Colonic mucosa (tissue), 4 donors: ENCODE data around the gene ANKRD33B. TPM values are rescaled to one million over a fixed set of nuclear protein-coding genes. Genes with fewer than 3 reads are reported as not detected.

Experiments used
- DNase-seq: peaks from one replicate; pipeline ENCODE4 v3.0.0-alpha.2; 2020
- H3K27ac ChIP-seq: fragments of 200-600 bp; one replicate; pipeline ENCODE4 v1.8.0; 2021
- H3K27me3 ChIP-seq: fragments of 200-600 bp; one replicate; pipeline ENCODE4 v1.8.0; 2021
- H3K36me3 ChIP-seq: fragments of 200-600 bp; one replicate; pipeline ENCODE4 v1.8.0; 2021
- H3K4me1 ChIP-seq: fragments of 200-600 bp; one replicate; pipeline ENCODE4 v1.8.0; 2021; ENCODE audit warnings: mild to moderate bottlenecking
- H3K4me3 ChIP-seq: fragments of 200-600 bp; one replicate; pipeline ENCODE4 v1.8.0; 2021
- H3K9ac ChIP-seq, 2 donors: one replicate each; pipeline ENCODE4 v1.7.0; 2013; ENCODE audit warnings: control low read depth in 2 of 2, low read depth in 2 of 2, low read length in 2 of 2
- H3K9me3 ChIP-seq: fragments of 200-600 bp; one replicate; pipeline ENCODE4 v1.8.0; 2021
- intact Hi-C: fragments of 100-400 bp; cut with DNase I; formaldehyde crosslinking; loops from one replicate; pipeline ENCODE4 v1.14.1; 2022
- total RNA-seq, 2 donors: library from RNA; stranded (reverse); fragmentation: NEBNext Ultra II Directional in 1 of 2; extraction: Animal tissue kit (Norgen Biotek cat#: 25700) in 1 of 2; gene quantifications; one replicate each; pipeline ENCODE4 v1.2.1, GENCODE V29; 2021
- TF ChIP-seq, protein P1 (sequence below): fragments of 200-600 bp; IDR thresholded peaks from one replicate; pipeline ENCODE4 v1.8.0; 2022; ENCODE audit warnings: antibody characterized with exemption, mild to moderate bottlenecking
- donor health status: healthy.
- donor health status: DM: no; HTN: no; CAD: no.
- donor health status: DM: no; HTN: no; CAD: no.

Gene ANKRD33B
- total RNA-seq, 2 donors from 2014 or later: 0.47 to 0.66 TPM

DNA sequence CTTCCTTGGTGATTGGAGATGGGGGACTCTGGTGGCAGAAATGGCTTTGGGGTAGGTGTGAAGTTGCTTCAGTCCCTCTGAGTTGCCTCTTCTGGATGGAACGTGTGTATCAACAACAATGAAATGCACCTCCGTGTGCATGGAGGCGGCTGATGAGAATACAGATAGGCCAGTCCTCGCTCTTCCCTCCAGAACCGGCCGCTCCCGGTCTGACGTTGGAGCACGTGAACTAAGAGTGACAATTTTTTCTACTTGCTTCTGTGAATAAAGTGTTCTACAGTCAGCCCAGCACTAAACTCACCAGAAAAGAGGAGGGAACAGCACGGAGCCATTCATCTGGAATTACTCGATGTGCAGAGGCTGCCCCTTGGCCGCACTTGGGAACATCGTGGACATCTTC, 90.7 kb downstream of the ANKRD33B start:
- no peak for DNase-seq
- H3K27me3 ChIP-seq: no peaks in the 10 kb centered on the region
- H3K4me3 ChIP-seq: no peak overlapping the region

DNA sequence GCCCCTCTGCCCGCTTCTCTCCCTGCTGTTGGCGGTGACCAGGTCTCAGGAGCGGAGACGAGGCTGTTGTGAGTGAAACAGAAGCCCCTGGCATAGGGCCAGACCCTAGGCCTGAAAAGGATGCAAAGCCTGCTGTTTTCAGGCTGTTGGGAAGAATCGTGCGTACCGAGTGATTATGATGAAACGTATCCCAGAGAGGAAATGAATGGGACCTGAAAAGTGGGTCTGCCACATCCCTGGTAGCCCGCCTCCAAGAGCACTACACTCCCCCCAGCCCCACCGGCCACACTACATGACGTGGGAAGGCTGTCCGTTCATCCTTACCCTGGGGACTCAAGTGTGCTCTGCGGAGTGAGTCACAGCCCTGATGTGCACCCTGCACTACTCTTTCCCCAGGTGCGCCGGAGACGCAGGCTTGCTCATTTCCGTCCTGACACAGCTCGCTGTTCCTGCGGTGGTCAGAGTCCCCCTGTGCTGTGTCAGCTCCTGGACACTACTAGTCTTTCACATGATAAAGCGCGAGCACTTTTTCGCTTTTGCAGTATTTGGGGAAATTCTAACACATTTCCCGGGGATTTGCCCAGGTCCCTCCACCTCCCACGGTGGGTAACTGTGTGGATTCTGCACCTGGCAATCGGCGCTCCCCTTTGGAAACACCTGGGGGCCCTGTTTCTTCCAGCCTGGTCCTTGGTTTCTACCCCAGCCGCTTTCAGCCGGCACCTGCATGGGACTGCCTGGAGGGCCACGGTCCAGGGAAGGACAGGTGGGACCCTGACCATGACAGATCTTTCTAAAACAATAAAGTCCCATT, 91.5 kb downstream of the ANKRD33B start:
- Histone ChIP-seq H3K4me1 (no peaks in the 10 kb centered on the region), H3K9ac (no peak overlapping the region), H3K27me3 (no peaks in the 10 kb centered on the region), H3K4me3 (no peak overlapping the region), H3K27ac (no peak overlapping the region), H3K36me3 (no peaks in the 10 kb centered on the region), H3K9me3 (no peaks in the 10 kb centered on the region)
- TF ChIP-seq, protein P1, sequence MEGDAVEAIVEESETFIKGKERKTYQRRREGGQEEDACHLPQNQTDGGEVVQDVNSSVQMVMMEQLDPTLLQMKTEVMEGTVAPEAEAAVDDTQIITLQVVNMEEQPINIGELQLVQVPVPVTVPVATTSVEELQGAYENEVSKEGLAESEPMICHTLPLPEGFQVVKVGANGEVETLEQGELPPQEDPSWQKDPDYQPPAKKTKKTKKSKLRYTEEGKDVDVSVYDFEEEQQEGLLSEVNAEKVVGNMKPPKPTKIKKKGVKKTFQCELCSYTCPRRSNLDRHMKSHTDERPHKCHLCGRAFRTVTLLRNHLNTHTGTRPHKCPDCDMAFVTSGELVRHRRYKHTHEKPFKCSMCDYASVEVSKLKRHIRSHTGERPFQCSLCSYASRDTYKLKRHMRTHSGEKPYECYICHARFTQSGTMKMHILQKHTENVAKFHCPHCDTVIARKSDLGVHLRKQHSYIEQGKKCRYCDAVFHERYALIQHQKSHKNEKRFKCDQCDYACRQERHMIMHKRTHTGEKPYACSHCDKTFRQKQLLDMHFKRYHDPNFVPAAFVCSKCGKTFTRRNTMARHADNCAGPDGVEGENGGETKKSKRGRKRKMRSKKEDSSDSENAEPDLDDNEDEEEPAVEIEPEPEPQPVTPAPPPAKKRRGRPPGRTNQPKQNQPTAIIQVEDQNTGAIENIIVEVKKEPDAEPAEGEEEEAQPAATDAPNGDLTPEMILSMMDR: no peak
- intact Hi-C loops: no loop called here
- no peak for DNase-seq

More for the DNA sequence above, 90.7 kb downstream of the ANKRD33B start:
- Histone ChIP-seq H3K27ac (no peak overlapping the region), H3K9me3 (no peaks in the 10 kb centered on the region), H3K36me3 (no peaks in the 10 kb centered on the region), H3K4me1 (no peaks in the 10 kb centered on the region), H3K9ac (no peak overlapping the region)
- TF ChIP-seq, protein P1: no peak
- intact Hi-C loops: no loop called here

- Histone ChIP-seq H3K27ac (no peak overlapping the region), H3K9ac (no peak overlapping the region), H3K9me3 (no peaks in the 10 kb centered on the region), H3K27me3 (no peaks in the 10 kb centered on the region), H3K36me3 (no peaks in the 10 kb centered on the region), H3K4me1 (no peaks in the 10 kb centered on the region), H3K4me3 (no peak overlapping the region)
- TF ChIP-seq, protein P1: no peak
- intact Hi-C loops: no loop called here
- DNase-seq: no peak
Measured at GRCh38 chr5:10655972-10656830, 92.3 kb downstream of the ANKRD33B start.

- H3K27me3 ChIP-seq: no peaks in the 10 kb centered on the region
- no peak overlapping the region for H3K9ac ChIP-seq
- TF ChIP-seq, protein P1: no peak
Measured at GRCh38 chr5:10658265-10658664, 94.4 kb downstream of the ANKRD33B start.

DNA sequence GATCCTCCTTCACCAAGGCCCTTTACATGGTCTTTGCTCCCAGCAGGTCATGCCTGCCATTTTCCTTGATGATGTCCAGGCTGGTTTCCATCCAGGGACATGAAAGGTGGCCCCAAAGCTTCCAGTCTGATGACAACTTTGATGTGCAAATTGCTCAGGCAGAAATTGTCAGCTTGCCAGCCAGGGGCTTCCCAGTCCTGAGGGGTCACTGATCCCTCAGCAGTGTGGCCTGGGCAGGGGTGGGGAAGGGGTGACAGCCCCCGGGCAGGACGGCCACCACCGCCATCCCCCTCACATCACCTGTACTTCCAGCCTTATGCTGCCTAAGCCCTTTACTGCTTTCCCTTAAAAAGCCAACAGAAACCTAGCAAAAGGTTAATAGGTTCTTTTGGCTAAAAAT, 96.3 kb downstream of the ANKRD33B start:
- Histone ChIP-seq H3K9me3 (no peaks in the 10 kb centered on the region), H3K9ac (no peak overlapping the region), H3K4me3 (no peak overlapping the region), H3K27me3 (no peaks in the 10 kb centered on the region), H3K36me3 (no peaks in the 10 kb centered on the region), H3K27ac (no peak overlapping the region), H3K4me1 (no peaks in the 10 kb centered on the region)
- intact Hi-C loops: no loop called here
- TF ChIP-seq, protein P1: no peak
- no peak for DNase-seq

More at GRCh38 chr5:10658265-10658664, 94.4 kb downstream of the ANKRD33B start:
- intact Hi-C loops: no loop called here
- Histone ChIP-seq H3K4me3 (no peak overlapping the region), H3K9me3 (no peaks in the 10 kb centered on the region), H3K36me3 (no peaks in the 10 kb centered on the region), H3K27ac (no peak overlapping the region), H3K4me1 (no peaks in the 10 kb centered on the region)
- DNase-seq: no peak
